ENCODE results near the gene ZCCHC8.
A peak's percentile ranks its signal among the peaks of the same experiment; 100 is the strongest.
"Not testable (repeated sequence)": the region's sequence is repeated elsewhere in the genome, so short reads cannot be mapped to it uniquely, and the experiment has no call there.

Gene ZCCHC8

GRCh38 chr12:122474324-122474716 lies 26.4 kb downstream of the ZCCHC8 start:
- Histone ChIP-seq H3K27ac (replicated peaks) (no peak overlapping the region), H3K4me3 (replicated peaks; ENCODE audit: insufficient read depth, low read length) (no peak overlapping the region), H3K27me3 (ENCODE audit: insufficient read depth, poor library complexity, severe bottlenecking) (no peaks in the 10 kb centered on the region)
- DNase-seq (ENCODE audit: low read depth in 1 of 2, low spot score in 1 of 2): no peak
- TF ChIP-seq, protein P1, sequence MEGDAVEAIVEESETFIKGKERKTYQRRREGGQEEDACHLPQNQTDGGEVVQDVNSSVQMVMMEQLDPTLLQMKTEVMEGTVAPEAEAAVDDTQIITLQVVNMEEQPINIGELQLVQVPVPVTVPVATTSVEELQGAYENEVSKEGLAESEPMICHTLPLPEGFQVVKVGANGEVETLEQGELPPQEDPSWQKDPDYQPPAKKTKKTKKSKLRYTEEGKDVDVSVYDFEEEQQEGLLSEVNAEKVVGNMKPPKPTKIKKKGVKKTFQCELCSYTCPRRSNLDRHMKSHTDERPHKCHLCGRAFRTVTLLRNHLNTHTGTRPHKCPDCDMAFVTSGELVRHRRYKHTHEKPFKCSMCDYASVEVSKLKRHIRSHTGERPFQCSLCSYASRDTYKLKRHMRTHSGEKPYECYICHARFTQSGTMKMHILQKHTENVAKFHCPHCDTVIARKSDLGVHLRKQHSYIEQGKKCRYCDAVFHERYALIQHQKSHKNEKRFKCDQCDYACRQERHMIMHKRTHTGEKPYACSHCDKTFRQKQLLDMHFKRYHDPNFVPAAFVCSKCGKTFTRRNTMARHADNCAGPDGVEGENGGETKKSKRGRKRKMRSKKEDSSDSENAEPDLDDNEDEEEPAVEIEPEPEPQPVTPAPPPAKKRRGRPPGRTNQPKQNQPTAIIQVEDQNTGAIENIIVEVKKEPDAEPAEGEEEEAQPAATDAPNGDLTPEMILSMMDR (IDR thresholded peaks at IDR 0.05; ENCODE audit: insufficient read depth, low read length): no peak
- TF ChIP-seq GABPA (IDR thresholded peaks at IDR 0.05; ENCODE audit: low read depth): no peak
- no peak for TF ChIP-seq SPI1 (IDR thresholded peaks at IDR 0.05; ENCODE audit: borderline replicate concordance, low read depth)
- TF ChIP-seq, protein P2, sequence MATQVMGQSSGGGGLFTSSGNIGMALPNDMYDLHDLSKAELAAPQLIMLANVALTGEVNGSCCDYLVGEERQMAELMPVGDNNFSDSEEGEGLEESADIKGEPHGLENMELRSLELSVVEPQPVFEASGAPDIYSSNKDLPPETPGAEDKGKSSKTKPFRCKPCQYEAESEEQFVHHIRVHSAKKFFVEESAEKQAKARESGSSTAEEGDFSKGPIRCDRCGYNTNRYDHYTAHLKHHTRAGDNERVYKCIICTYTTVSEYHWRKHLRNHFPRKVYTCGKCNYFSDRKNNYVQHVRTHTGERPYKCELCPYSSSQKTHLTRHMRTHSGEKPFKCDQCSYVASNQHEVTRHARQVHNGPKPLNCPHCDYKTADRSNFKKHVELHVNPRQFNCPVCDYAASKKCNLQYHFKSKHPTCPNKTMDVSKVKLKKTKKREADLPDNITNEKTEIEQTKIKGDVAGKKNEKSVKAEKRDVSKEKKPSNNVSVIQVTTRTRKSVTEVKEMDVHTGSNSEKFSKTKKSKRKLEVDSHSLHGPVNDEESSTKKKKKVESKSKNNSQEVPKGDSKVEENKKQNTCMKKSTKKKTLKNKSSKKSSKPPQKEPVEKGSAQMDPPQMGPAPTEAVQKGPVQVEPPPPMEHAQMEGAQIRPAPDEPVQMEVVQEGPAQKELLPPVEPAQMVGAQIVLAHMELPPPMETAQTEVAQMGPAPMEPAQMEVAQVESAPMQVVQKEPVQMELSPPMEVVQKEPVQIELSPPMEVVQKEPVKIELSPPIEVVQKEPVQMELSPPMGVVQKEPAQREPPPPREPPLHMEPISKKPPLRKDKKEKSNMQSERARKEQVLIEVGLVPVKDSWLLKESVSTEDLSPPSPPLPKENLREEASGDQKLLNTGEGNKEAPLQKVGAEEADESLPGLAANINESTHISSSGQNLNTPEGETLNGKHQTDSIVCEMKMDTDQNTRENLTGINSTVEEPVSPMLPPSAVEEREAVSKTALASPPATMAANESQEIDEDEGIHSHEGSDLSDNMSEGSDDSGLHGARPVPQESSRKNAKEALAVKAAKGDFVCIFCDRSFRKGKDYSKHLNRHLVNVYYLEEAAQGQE (IDR thresholded peaks at IDR 0.05; ENCODE audit: insufficient replicate concordance, low read depth): no peak
- TF ChIP-seq POLR2AphosphoS5 (IDR thresholded peaks at IDR 0.05; ENCODE audit: low read depth): no peak

- Histone ChIP-seq H3K27ac (replicated peaks) (no peak overlapping the region), H3K4me3 (replicated peaks; ENCODE audit: insufficient read depth, low read length) (no peak overlapping the region), H3K27me3 (ENCODE audit: insufficient read depth, poor library complexity, severe bottlenecking) (no peaks in the 10 kb centered on the region)
- DNase-seq (ENCODE audit: low read depth in 1 of 2, low spot score in 1 of 2): no peak
- TF ChIP-seq, protein P2 (IDR thresholded peaks at IDR 0.05; ENCODE audit: insufficient replicate concordance, low read depth): no peak
- TF ChIP-seq GABPA (IDR thresholded peaks at IDR 0.05; ENCODE audit: low read depth): no peak
- TF ChIP-seq, protein P1 (IDR thresholded peaks at IDR 0.05; ENCODE audit: insufficient read depth, low read length): no peak
- no peak for TF ChIP-seq POLR2AphosphoS5 (IDR thresholded peaks at IDR 0.05; ENCODE audit: low read depth)
Measured at GRCh38 chr12:122473543-122474323, 27.0 kb downstream of the ZCCHC8 start.

GRCh38 chr12:122471324-122472226 lies 29.2 kb downstream of the ZCCHC8 start:
- DNase-seq (ENCODE audit: low read depth in 1 of 2, low spot score in 1 of 2): peak in 1 of 2 experiments; percentile 24
- TF ChIP-seq, protein P2 (IDR thresholded peaks at IDR 0.05; ENCODE audit: insufficient replicate concordance, low read depth): no peak
- TF ChIP-seq SPI1 (IDR thresholded peaks at IDR 0.05; ENCODE audit: borderline replicate concordance, low read depth): no peak
- TF ChIP-seq, protein P1 (IDR thresholded peaks at IDR 0.05; ENCODE audit: insufficient read depth, low read length): peak; percentile 58
- no peak overlapping the region for H3K27ac ChIP-seq (replicated peaks)
- no peak overlapping the region for H3K4me3 ChIP-seq (replicated peaks; ENCODE audit: insufficient read depth, low read length)
- no peaks in the 10 kb centered on the region for H3K27me3 ChIP-seq (ENCODE audit: insufficient read depth, poor library complexity, severe bottlenecking)

DNA sequence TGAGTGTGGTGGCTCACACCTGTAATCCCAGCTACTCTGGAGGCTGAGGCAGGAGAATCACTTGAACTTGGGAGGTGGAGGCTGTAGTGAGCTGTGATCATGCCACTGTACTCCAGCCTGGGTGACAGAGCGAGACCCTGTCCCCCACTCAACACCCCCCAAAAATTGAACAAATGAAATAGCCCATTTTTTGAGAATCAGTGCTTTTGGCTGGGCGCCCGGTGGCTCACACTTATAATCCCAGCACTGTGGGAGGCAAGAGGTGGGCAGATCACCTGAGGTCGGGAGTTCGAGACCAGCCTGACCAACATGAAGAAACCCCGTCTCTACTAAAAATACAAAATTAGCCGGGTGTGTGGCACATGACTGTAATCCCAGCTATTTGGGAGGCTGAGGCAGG lies 30.2 kb downstream of the ZCCHC8 start:
- not testable (repeated sequence) for H3K27ac ChIP-seq (replicated peaks); H3K27me3 ChIP-seq (ENCODE audit: insufficient read depth, poor library complexity, severe bottlenecking); DNase-seq (ENCODE audit: low read depth in 1 of 2, low spot score in 1 of 2); H3K4me3 ChIP-seq (replicated peaks; ENCODE audit: insufficient read depth, low read length)

- H3K4me3 ChIP-seq (replicated peaks; ENCODE audit: insufficient read depth, low read length); DNase-seq (ENCODE audit: low read depth in 1 of 2, low spot score in 1 of 2); H3K27ac ChIP-seq (replicated peaks); H3K27me3 ChIP-seq (ENCODE audit: insufficient read depth, poor library complexity, severe bottlenecking): not testable (repeated sequence)
Measured at GRCh38 chr12:122469856-122470255, 30.9 kb downstream of the ZCCHC8 start.
